A549 (cell line): ENCODE measurements around the gene DCBLD1. TPM values are rescaled to one million over a fixed set of nuclear protein-coding genes. Genes with fewer than 3 reads are reported as not detected.

Experiments
- ATAC-seq, 2 experiments: fragments of 200-7000 bp in 1 of 2; fragments of >200 bp in 1 of 2; cut with Nextera tagmentation in 1 of 2; cut with Tn5 transposase in 1 of 2; 3 replicates each; pipeline versions ENCODE4 v1.8.0 to v1.9.1; 2018 to 2020; ENCODE audit warnings: mild to moderate bottlenecking in 1 of 2, moderate library complexity in 1 of 2
- CTCF ChIA-PET: fragments of 300-600 bp; sonication (Branson Sonifier 250); formaldehyde crosslinking; extraction: SDS; loops from one replicate; lab custom pipeline; 2021; ENCODE audit warnings: antibody characterized with exemption, inconsistent platforms; lab: Yijun Ruan, JAX
- POLR2A ChIA-PET: fragments of 350-600 bp; formaldehyde crosslinking; extraction: SDS; loops from one replicate; lab custom pipeline; 2021; ENCODE audit warnings: antibody characterized with exemption, inconsistent platforms; lab: Yijun Ruan, JAX
- DNase-seq, 2 experiments: peaks; one replicate each; pipeline versions ENCODE4 v3.0.0 to v3.0.0-alpha.2; 2011 to 2016; ENCODE audit warnings: low read depth in 1 of 2, low spot score in 1 of 2
- FAIRE-seq: peaks from 2 replicates; lab custom pipeline; 2011; peaks lifted over from hg19 to GRCh38; lab: Jason Lieb, UNC
- H3K27ac ChIP-seq, 2 experiments: fragments of >200 bp; sonication (Bioruptor Twin); formaldehyde crosslinking; 3 replicates each; pipeline ENCODE4 v1.5.1; 2016 to 2017
- H3K4me1 ChIP-seq: fragments of >200 bp; sonication (Bioruptor Twin); formaldehyde crosslinking; 3 replicates; pipeline ENCODE4 v1.6.1; 2016
- H3K4me2 ChIP-seq: fragments of >200 bp; sonication (Bioruptor Twin); formaldehyde crosslinking; 3 replicates; pipeline ENCODE4 v1.6.1; 2016
- H3K4me3 ChIP-seq: fragments of >200 bp; sonication (Bioruptor Twin); formaldehyde crosslinking; 3 replicates; pipeline ENCODE4 v1.5.1; 2016
- H3K9me3 ChIP-seq: fragments of >200 bp; sonication (Bioruptor Twin); formaldehyde crosslinking; 3 replicates; pipeline ENCODE4 v1.6.1; 2016
- BCL3 ChIP-seq: fragments of >200 bp; sonication (Bioruptor Twin); formaldehyde crosslinking; IDR thresholded peaks from 3 replicates; pipeline ENCODE4 v1.6.1; 2016
- CEBPB ChIP-seq, 2 experiments: fragments of >200 bp in 1 of 2; sonication (Bioruptor Twin) in 1 of 2; formaldehyde crosslinking in 1 of 2; IDR thresholded peaks; 2 replicates each; pipeline ENCODE4 v1.6.1; 2012 to 2016
- CTCF ChIP-seq: fragments of >200 bp; sonication (Bioruptor Twin); formaldehyde crosslinking; IDR thresholded peaks from 3 replicates; pipeline ENCODE4 v1.5.1; 2016
- EP300 ChIP-seq, 2 experiments: fragments of >200 bp; sonication (Bioruptor Twin); formaldehyde crosslinking; IDR thresholded peaks; 2 replicates in 1 of 2; 3 replicates in 1 of 2; pipeline ENCODE4 v1.6.1; 2016 to 2017
- ESRRA ChIP-seq: fragments of 150-350 bp; IDR thresholded peaks from 2 replicates; pipeline ENCODE4 v1.6.1; 2014; ENCODE audit warnings: mild to moderate bottlenecking, low read length, borderline replicate concordance
- FOSL2 ChIP-seq, 2 experiments: fragments of 450-650 bp in 1 of 2; fragments of >200 bp in 1 of 2; sonication (Bioruptor Twin) in 1 of 2; formaldehyde crosslinking; IDR thresholded peaks; 2 replicates each; pipeline versions ENCODE4 v1.5.0 to v1.6.1; 2016 to 2020; ENCODE audit warnings: mild to moderate bottlenecking in 1 of 2, moderate library complexity in 1 of 2
- HOXA7 ChIP-seq: fragments of 250-450 bp; sonication (Bioruptor Pico); IDR thresholded peaks from 2 replicates; pipeline ENCODE4 v1.5.0; 2020; ENCODE audit warnings: mild to moderate bottlenecking, moderate library complexity
- KDM5A ChIP-seq: fragments of 200-600 bp; sonication (generic); IDR thresholded peaks from 2 replicates; pipeline ENCODE4 v1.6.1; 2016; ENCODE audit warnings: antibody characterized with exemption, mild to moderate bottlenecking
- MAX ChIP-seq: IDR thresholded peaks from 2 replicates; pipeline ENCODE4 v1.6.1; 2012
- NPAS2 ChIP-seq: fragments of 250-450 bp; sonication (Bioruptor Pico); IDR thresholded peaks from 2 replicates; pipeline ENCODE4 v1.8.0; 2022; ENCODE audit warnings: mild to moderate bottlenecking, moderate library complexity, borderline replicate concordance
- POLR2A ChIP-seq: IDR thresholded peaks from 2 replicates; pipeline ENCODE4 v1.6.1; 2012; ENCODE audit warnings: mild to moderate bottlenecking, low read length
- POLR2AphosphoS2 ChIP-seq: conservative IDR thresholded peaks from 2 replicates; pipeline ENCODE4 v1.6.1; 2012; ENCODE audit warnings: low read length, improper control_type of control experiment, inconsistent platforms
- REST ChIP-seq: fragments of 200-600 bp; sonication (generic); IDR thresholded peaks from 2 replicates; pipeline ENCODE4 v1.6.1; 2016; ENCODE audit warnings: antibody characterized with exemption, mild to moderate bottlenecking, moderate library complexity
- RNF2 ChIP-seq: fragments of 200-600 bp; sonication (generic); IDR thresholded peaks from 2 replicates; pipeline ENCODE4 v1.6.1; 2016; ENCODE audit warnings: low read depth, mild to moderate bottlenecking, antibody characterized with exemption, moderate library complexity, borderline replicate concordance
- WGBS: methylation state at CpG from one replicate; pipeline ENCODE4 v1.1.6; 2017; ENCODE audit errors: missing lambda C conversion rate; 5-methylcytosine and 5-hydroxymethylcytosine counted together
- polyA plus RNA-seq, 4 experiments: library from polyadenylated mRNA; depleted of rRNA in 3 of 4; stranded (reverse); fragments of >200 nt; fragmentation: RNase III in 1 of 4; extraction: RNeasy Plus Mini Kit Qiagen cat#74134 plus additional on column Dnase treatment in 1 of 4; gene quantifications; 2 replicates in 3 of 4; 3 replicates in 1 of 4; pipeline ENCODE4 v1.2.3, GENCODE V29; 2011 to 2017

DCBLD1 gene
- polyA plus RNA-seq, 2 of the 4 experiments (the other 2 are of a cell fraction), result 49.1 to 60.4 TPM

GRCh38 chr6:117504478-117505144, 22.1 kb downstream of the DCBLD1 start (continued):
- TF ChIP-seq POLR2AphosphoS2, result no peak
- no peak for TF ChIP-seq CTCF
- TF ChIP-seq FOSL2 (IDR thresholded peaks at IDR 0.05), result no peak
- no peak for TF ChIP-seq FOSL2 (CRISPR knock-in tag; IDR thresholded peaks at IDR 0.05)
- no peak for TF ChIP-seq POLR2A
- no peak for TF ChIP-seq CEBPB (IDR thresholded peaks at IDR 0.05)

GRCh38 chr6:117505311-117505710, 22.8 kb downstream of the DCBLD1 start:
- peaks cover 100% of the 10 kb centered on the region for H3K4me1 ChIP-seq
- H3K9me3 ChIP-seq, result no peaks in the 10 kb centered on the region
- H3K4me3 ChIP-seq, result no peak overlapping the region
- POLR2A ChIA-PET, result interaction anchor here (1.5 kb wide), 1 partner anchor 24 kb away, joined by 3 read pairs; no protein-coding TSS in a partner anchor
- DNase-seq, result peak in 1 of 2 experiments; percentile 37
- peak; percentile 23 to 42; a peak in 3 of 6 replicates for ATAC-seq
- WGBS, result 36% methylated on average over 4 of the region's 4 CpGs
- H3K27ac ChIP-seq, result peak overlapping the region; percentile 68 to 87
- TF ChIP-seq CEBPB (IDR thresholded peaks at IDR 0.05), result peak; percentile 44 to 60; a peak in 3 of 4 replicates
- TF ChIP-seq REST, result no peak
- peak overlapping the region; percentile 49 for H3K4me2 ChIP-seq
- FAIRE-seq, result no peak
- CTCF ChIA-PET, result interaction anchor here (0.7 to 1.6 kb wide), 5 partner anchors 9 to 56 kb away, joined by 3 to 6 read pairs (median 3); no protein-coding TSS in a partner anchor

- Histone ChIP-seq H3K4me3 (no peak overlapping the region), H3K4me2 (peak overlapping the region; percentile 57), H3K4me1 (peaks cover 100% of the 10 kb centered on the region), H3K27ac (peak overlapping the region; percentile 68 to 87; a peak in 5 of 6 replicates)
- FAIRE-seq, result no peak
- ATAC-seq, result peak; percentile 74 to 79
- peak in 1 of 2 experiments; percentile 42 for DNase-seq
- 37% methylated on average over 3 of the region's 3 CpGs for WGBS
- POLR2A ChIA-PET, result interaction anchor here (1.5 kb wide), 1 partner anchor 25 kb away, joined by 3 read pairs; no protein-coding TSS in a partner anchor
- TF ChIP-seq RNF2 (no peak), EP300 (IDR thresholded peaks at IDR 0.05) (peak in 1 of 2 experiments; percentile 26; a peak in 1 of 5 replicates), POLR2AphosphoS2 (no peak)
- TF ChIP-seq, all 56 proteins: peak for 1
- CTCF ChIA-PET, result interaction anchor here (0.7 to 1.0 kb wide), 3 partner anchors 17 to 57 kb away, joined by 3 read pairs; no protein-coding TSS in a partner anchor
- no peaks in the 10 kb centered on the region for H3K9me3 ChIP-seq
Observed at GRCh38 chr6:117506180-117506835, 23.8 kb downstream of the DCBLD1 start.

- Histone ChIP-seq H3K4me3 (no peak overlapping the region), H3K4me1 (peaks cover 100% of the 10 kb centered on the region), H3K27ac (peak overlapping the region; percentile 68 to 87; a peak in 5 of 6 replicates), H3K4me2 (peak overlapping the region; percentile 57), H3K9me3 (no peaks in the 10 kb centered on the region)
- DNase-seq, result no peak
- CTCF ChIA-PET, result no interaction called here
- FAIRE-seq, result no peak
- WGBS, result 82% methylated on average over 2 of the region's 2 CpGs
- POLR2A ChIA-PET, result no interaction called here
- no peak for ATAC-seq
- TF ChIP-seq HOXA7 (CRISPR knock-in tag), result no peak
- TF ChIP-seq MAX, result no peak
- no peak for TF ChIP-seq KDM5A
- no peak for TF ChIP-seq BCL3
- no peak for TF ChIP-seq CEBPB (IDR thresholded peaks at IDR 0.05)
- no peak for TF ChIP-seq ESRRA
- TF ChIP-seq NPAS2 (CRISPR knock-in tag), result no peak
- TF ChIP-seq, all 56 proteins: peak for 0
Observed at GRCh38 chr6:117506907-117507306, 24.4 kb downstream of the DCBLD1 start.
